Neuronal stem cell (in vitro differentiated cells): ENCODE data around the gene UVSSA.

ENCODE experiments used
- DNase-seq: peaks from one replicate; pipeline ENCODE4 v3.0.0-alpha.2; 2013; ENCODE audit warnings: low spot score
- H2AFZ ChIP-seq: one replicate; pipeline ENCODE4 v1.6.1; 2013; ENCODE audit warnings: mild to moderate bottlenecking, low read length, inconsistent platforms
- H2AK5ac ChIP-seq: 2 replicates; pipeline ENCODE4 v1.6.1; 2013; ENCODE audit warnings: low read depth, mild to moderate bottlenecking, inconsistent platforms, low read length, moderate library complexity, mixed read lengths
- H2BK120ac ChIP-seq: 2 replicates; pipeline ENCODE4 v1.6.1; 2013; ENCODE audit warnings: low read depth, mild to moderate bottlenecking, inconsistent platforms, low read length, moderate library complexity, mixed read lengths
- H2BK12ac ChIP-seq: one replicate; pipeline ENCODE4 v1.6.1; 2013; ENCODE audit warnings: low read length, inconsistent platforms
- H2BK15ac ChIP-seq: 2 replicates; pipeline ENCODE4 v1.6.1; 2013; ENCODE audit warnings: mild to moderate bottlenecking, low read length, inconsistent platforms, mixed read lengths
- H2BK5ac ChIP-seq: one replicate; pipeline ENCODE4 v1.6.1; 2013; ENCODE audit warnings: inconsistent platforms, mild to moderate bottlenecking, low read length, moderate library complexity
- H3K14ac ChIP-seq: one replicate; pipeline ENCODE4 v1.6.1; 2013; ENCODE audit warnings: low read length, inconsistent platforms
- H3K18ac ChIP-seq: 2 replicates; pipeline ENCODE4 v1.6.1; 2013; ENCODE audit warnings: low read length, inconsistent platforms
- H3K23ac ChIP-seq: 2 replicates; pipeline ENCODE4 v1.6.1; 2013; ENCODE audit warnings: low read depth, mild to moderate bottlenecking, mixed read lengths, low read length, inconsistent platforms; ENCODE audit not compliant: poor library complexity
- H3K27ac ChIP-seq: replicated peaks from 3 replicates; pipeline ENCODE4 v1.5.1; 2013; ENCODE audit warnings: low read length, inconsistent platforms
- H3K27me3 ChIP-seq, 3 experiments: 2 replicates each; pipeline ENCODE4 v1.6.1; 2013; ENCODE audit warnings: low read length in 3 of 3, mild to moderate bottlenecking in 2 of 3, inconsistent platforms in 1 of 3, low read depth in 1 of 3, mixed read lengths in 1 of 3, moderate library complexity in 1 of 3; ENCODE audit not compliant: control insufficient read depth in 3 of 3, insufficient read depth in 3 of 3
- H3K36me3 ChIP-seq, 2 donors: replicated peaks in 1 of 2; 2 replicates each; pipeline ENCODE4 v1.6.1; 2013; ENCODE audit warnings: low read length in 2 of 2; ENCODE audit not compliant: control insufficient read depth in 2 of 2, insufficient read depth in 2 of 2
- H3K4ac ChIP-seq: 2 replicates; pipeline ENCODE4 v1.6.1; 2013; ENCODE audit warnings: inconsistent platforms, mild to moderate bottlenecking, low read length, moderate library complexity
- H3K4me1 ChIP-seq, 2 donors: 1 replicate in 1 of 2; 2 replicates in 1 of 2; pipeline ENCODE4 v1.6.1; 2013; ENCODE audit warnings: low read length in 2 of 2, low read depth in 1 of 2; ENCODE audit not compliant: control insufficient read depth in 2 of 2, insufficient read depth in 1 of 2
- H3K4me2 ChIP-seq: one replicate; pipeline ENCODE4 v1.6.1; 2013; ENCODE audit warnings: mild to moderate bottlenecking, low read length, inconsistent platforms; ENCODE audit not compliant: insufficient read depth, poor library complexity, severe bottlenecking
- H3K4me3 ChIP-seq, 2 donors: 2 replicates each; pipeline ENCODE4 v1.5.1; 2013; ENCODE audit warnings: low read length in 2 of 2, mild to moderate bottlenecking in 2 of 2, inconsistent platforms in 1 of 2, moderate library complexity in 1 of 2
- H3K79me1 ChIP-seq: one replicate; pipeline ENCODE4 v1.6.1; 2013; ENCODE audit warnings: low read depth, mild to moderate bottlenecking, inconsistent platforms, low read length, moderate library complexity
- H3K9ac ChIP-seq: one replicate; pipeline ENCODE4 v1.6.1; 2013; ENCODE audit warnings: mild to moderate bottlenecking, low read depth, low read length, inconsistent platforms; ENCODE audit not compliant: poor library complexity
- H3K9me3 ChIP-seq, 2 donors: replicated peaks in 1 of 2; 2 replicates each; pipeline versions ENCODE3 to v1.6.1; 2013; ENCODE audit warnings: low read length in 2 of 2, mild to moderate bottlenecking in 2 of 2, inconsistent platforms in 1 of 2, low read depth in 1 of 2, mixed read lengths in 1 of 2, moderate library complexity in 1 of 2; ENCODE audit not compliant: control insufficient read depth in 2 of 2, insufficient read depth in 1 of 2
- H4K8ac ChIP-seq: one replicate; pipeline ENCODE4 v1.6.1; 2013; ENCODE audit warnings: low read depth, mild to moderate bottlenecking, inconsistent platforms, low read length, moderate library complexity
- H4K91ac ChIP-seq: one replicate; pipeline ENCODE4 v1.6.1; 2013; ENCODE audit warnings: low read length, low read depth, mild to moderate bottlenecking, inconsistent platforms; ENCODE audit not compliant: poor library complexity
- WGBS, 2 donors: extraction: QIAGEN DNeasy Blood & Tissue Kit; methylation state at CpG; one replicate each; pipeline ENCODE4 v1.1.7; 2013; ENCODE audit warnings: missing lambda C conversion rate in 2 of 2, mixed read lengths in 1 of 2; ENCODE audit not compliant: insufficient read length in 2 of 2, insufficient replicate concordance in 1 of 2; ENCODE audit errors: extremely low coverage in 2 of 2; 5-methylcytosine and 5-hydroxymethylcytosine counted together

The UVSSA gene

GRCh38 chr4:1366371-1367229, 19.6 kb downstream of the UVSSA start:
- Histone ChIP-seq H2AK5ac (no peak overlapping the region), H2BK15ac (no peak overlapping the region), H2BK120ac (no peak overlapping the region), H3K4me2 (no peak overlapping the region), H3K23ac (peak overlapping the region; percentile 57), H2BK5ac (no peak overlapping the region), H3K4me3 (no peak overlapping the region), H3K18ac (peak overlapping the region; percentile 48), H4K8ac (no peak overlapping the region), H3K4ac (peak overlapping the region; percentile 78), H3K14ac (peak overlapping the region; percentile 25), H4K91ac (no peak overlapping the region), H3K9me3 (no peaks in the 10 kb centered on the region), H3K27me3 (no peaks in the 10 kb centered on the region), H3K27ac (no peak overlapping the region), H3K9ac (no peak overlapping the region), H2BK12ac (peak overlapping the region; percentile 6), H3K79me1 (peaks cover 5% of the 10 kb centered on the region), H2AFZ (no peak overlapping the region), H3K4me1 (no peaks in the 10 kb centered on the region), H3K36me3 (peaks cover 2 to 11% of the 10 kb centered on the region in 2 donors)
- no peak for DNase-seq
- no CpG with 5 or more reads among the region's 35 CpGs for whole genome bisulfite sequencing, 2 donors

GRCh38 chr4:1367230-1367935, 20.4 kb downstream of the UVSSA start:
- no peak overlapping the region for H2BK15ac ChIP-seq
- no peak overlapping the region for H4K8ac ChIP-seq
- H3K4me3 ChIP-seq: no peak overlapping the region
- no peaks in the 10 kb centered on the region for H3K4me1 ChIP-seq
- H2BK120ac ChIP-seq: no peak overlapping the region
- H3K79me1 ChIP-seq: peaks cover 5% of the 10 kb centered on the region
- H3K23ac ChIP-seq: peak overlapping the region; percentile 57
- no peak overlapping the region for H2AK5ac ChIP-seq
- no peak overlapping the region for H2BK12ac ChIP-seq
- H3K27me3 ChIP-seq: no peaks in the 10 kb centered on the region
- H4K91ac ChIP-seq: no peak overlapping the region
- no peak overlapping the region for H2BK5ac ChIP-seq
- WGBS, 2 donors: no CpG with 5 or more reads among the region's 17 CpGs
- no peak for DNase-seq
- peak overlapping the region; percentile 48 for H3K18ac ChIP-seq
- H3K4ac ChIP-seq: no peak overlapping the region
- peaks cover 0 to 2% of the 10 kb centered on the region in 2 donors for H3K9me3 ChIP-seq
- H2AFZ ChIP-seq: no peak overlapping the region
- H3K9ac ChIP-seq: no peak overlapping the region
- H3K27ac ChIP-seq: no peak overlapping the region
- H3K4me2 ChIP-seq: no peak overlapping the region
- H3K14ac ChIP-seq: no peak overlapping the region
- peaks cover 6 to 19% of the 10 kb centered on the region in 2 donors for H3K36me3 ChIP-seq

GRCh38 chr4:1367936-1368289, 20.9 kb downstream of the UVSSA start:
- no CpG with 5 or more reads among the region's 10 CpGs for WGBS, 2 donors
- H3K9ac ChIP-seq: no peak overlapping the region

More at GRCh38 chr4:1367936-1368289, 20.9 kb downstream of the UVSSA start:
- H2BK12ac ChIP-seq: no peak overlapping the region
- no peak overlapping the region for H2BK120ac ChIP-seq
- peaks cover 3% of the 10 kb centered on the region for H3K79me1 ChIP-seq
- H4K91ac ChIP-seq: no peak overlapping the region
- no peaks in the 10 kb centered on the region for H3K27me3 ChIP-seq
- H3K14ac ChIP-seq: no peak overlapping the region
- no peak overlapping the region for H3K4me2 ChIP-seq
- no peak overlapping the region for H3K27ac ChIP-seq
- no peak overlapping the region for H2AK5ac ChIP-seq
- no peaks in the 10 kb centered on the region for H3K4me1 ChIP-seq
- H3K18ac ChIP-seq: no peak overlapping the region
- H2BK15ac ChIP-seq: no peak overlapping the region
- peak overlapping the region; percentile 48 for H3K23ac ChIP-seq
- H3K9me3 ChIP-seq: peaks cover 0 to 2% of the 10 kb centered on the region in 2 donors
- H2BK5ac ChIP-seq: no peak overlapping the region
- peaks cover 6 to 20% of the 10 kb centered on the region in 2 donors for H3K36me3 ChIP-seq
- H3K4ac ChIP-seq: no peak overlapping the region
- no peak overlapping the region for H3K4me3 ChIP-seq
- no peak overlapping the region for H4K8ac ChIP-seq
- DNase-seq: no peak
- H2AFZ ChIP-seq: no peak overlapping the region
